Embryonic facial prominence (tissue), 1 donor: ENCODE data around the gene PHTF2.

Experiments
- DNase-seq: peaks from one replicate; pipeline ENCODE4 v3.0.0-alpha.2; 2016; ENCODE audit errors: extremely low spot score

Gene PHTF2

DNA sequence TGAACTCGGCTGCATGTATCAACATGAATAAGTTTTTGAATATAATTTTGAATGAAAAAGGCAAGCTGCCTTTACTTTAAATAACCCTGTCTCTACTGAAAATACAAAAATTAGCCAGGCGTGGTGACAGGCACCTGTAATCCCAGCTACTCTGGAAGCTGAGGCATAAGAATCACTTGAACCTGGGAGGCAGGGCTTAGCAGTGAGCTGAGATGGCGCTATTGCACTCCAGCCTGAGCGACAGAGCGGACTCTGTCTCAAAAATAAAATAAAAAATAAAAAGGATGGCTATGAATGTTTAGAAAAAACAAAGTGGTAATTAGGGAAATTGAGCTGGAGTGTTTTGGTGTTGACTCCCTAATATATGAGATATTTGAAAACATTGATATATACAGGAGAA, 133.3 kb downstream of the PHTF2 start:
- no peak for DNase-seq

DNA sequence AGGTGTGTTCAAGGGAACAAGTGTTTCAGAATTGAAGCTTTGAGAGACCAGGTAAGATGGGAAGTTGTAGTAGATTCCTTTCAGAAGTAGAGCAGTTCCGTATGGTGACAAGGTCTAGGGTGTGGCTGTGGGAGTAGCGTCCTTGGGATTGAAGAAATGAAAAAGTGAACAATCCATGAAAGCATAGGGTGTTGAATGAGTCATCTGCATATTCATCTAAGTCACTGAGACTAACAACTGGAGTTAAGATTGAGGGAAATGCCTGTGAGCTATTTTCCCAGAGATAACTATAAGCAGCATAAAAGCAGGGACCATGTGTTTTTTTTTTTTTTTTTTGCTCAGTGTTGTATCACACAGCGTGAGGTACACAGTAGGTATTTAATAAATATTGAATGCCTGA, 134.8 kb downstream of the PHTF2 start:
- no peak for DNase-seq

DNA sequence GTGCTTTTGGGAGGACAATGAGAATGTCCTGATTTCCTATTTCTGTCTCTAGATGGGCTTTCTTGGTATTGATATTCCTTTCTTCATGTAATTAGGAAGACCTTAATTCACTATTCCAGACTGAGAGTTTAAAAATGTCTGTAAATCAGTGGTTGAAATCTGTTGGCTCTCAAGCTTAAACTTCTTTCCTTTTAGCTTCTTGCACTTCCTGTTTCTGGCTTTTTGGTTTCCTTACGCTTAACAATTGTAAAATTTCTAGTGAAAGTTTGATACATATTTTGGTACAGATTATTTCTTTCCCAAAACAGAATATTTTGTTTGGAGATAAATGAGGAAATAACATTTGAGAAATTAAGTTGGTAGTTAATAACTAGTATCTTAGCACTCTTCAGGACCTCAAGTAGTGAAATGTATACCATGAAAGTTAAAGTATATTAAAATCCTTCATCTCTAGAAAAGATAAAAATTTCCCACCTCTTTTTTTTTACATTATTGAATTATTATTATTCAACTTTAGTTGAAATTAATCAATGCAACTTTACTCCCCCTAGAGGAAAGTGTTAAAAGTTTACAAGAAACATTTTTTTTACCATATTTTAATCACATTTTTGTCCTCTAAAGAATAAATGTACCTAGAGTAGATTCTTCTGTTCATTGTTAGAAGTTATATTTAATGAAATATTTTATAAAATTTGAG, 137.2 kb downstream of the PHTF2 start:
- DNase-seq: no peak

DNA sequence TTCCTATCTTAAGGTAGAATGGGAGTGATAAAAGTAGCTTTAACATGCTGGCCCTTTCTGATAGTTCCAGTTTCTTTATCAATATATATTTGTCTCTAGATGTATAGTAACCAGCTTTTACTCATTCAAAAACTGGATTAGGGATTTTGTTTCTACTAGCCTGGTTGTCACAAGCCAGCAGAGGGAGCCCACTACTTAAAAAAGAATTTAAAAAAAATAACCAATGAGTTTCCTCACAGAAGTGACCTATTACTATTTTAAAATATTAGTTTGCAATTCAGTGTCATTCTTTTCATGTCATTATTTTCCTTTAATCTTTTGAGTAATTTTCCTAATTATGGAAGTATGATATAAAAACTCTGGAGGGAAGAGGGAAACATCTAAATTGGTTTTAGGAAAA, 142.1 kb downstream of the PHTF2 start:
- no peak for DNase-seq

DNA sequence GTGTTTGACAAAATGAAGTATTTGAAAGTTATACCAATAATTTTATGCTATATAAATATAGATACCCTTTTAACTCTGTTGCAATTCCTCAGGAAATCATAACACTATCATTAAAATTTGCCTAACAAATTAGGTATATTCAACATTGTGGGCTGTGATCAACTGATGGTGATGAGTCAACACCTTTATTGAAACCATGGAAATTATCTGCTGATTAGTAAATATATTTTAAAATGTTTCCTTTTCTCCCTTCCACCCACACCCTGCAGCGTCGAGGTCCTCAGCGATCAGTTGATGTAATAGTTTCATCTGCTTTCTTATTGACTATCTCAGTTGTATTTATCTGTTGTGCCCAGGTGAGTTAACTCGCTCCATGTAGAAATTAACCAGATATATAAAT, 143.9 kb downstream of the PHTF2 start:
- no peak for DNase-seq

DNA sequence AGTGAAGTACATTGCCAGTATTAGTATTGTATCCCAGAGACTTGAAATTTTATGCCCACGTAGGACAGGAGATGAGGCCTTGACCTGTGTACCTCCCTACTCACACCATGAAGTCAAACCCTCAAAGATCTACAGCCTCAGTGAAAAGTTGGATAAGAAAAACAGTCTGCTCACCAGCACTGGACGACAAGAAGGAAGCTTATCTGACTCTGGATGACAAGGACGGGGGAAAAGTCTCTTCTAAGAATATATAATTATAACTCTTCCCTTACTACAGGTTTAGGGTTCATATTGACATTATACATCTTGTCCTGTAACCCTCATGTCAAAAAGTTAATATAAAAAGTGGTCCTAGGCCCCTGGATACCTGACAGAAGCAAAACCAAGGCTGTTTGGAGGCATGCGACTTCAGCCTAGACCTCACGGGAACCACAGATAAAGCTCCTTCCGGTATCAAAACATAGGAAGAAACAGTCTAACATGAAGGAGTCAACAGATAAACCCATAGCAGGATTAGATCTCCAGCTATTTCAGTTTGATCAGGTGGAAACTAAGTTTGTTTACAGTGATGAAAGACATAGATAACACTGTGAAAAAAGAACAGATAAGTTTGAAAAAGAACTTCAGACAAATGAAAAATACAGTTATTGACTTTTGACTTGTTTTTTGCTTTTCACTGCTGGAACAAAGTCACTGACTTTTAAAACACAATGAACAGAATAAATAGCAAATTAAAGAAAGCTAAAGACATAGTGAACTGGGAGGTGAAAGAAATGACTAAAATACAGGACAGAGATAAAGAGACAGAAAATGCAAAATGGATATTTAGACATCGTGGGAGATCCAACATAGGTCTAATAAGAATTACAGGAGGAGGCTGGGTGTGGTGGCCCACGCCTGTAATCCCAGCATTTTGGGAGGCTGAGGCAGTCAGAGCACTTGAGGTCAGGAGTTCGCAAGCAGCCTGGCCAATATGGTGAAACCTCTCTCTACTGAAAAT, 145.9 kb downstream of the PHTF2 start:
- DNase-seq: no peak

DNA sequence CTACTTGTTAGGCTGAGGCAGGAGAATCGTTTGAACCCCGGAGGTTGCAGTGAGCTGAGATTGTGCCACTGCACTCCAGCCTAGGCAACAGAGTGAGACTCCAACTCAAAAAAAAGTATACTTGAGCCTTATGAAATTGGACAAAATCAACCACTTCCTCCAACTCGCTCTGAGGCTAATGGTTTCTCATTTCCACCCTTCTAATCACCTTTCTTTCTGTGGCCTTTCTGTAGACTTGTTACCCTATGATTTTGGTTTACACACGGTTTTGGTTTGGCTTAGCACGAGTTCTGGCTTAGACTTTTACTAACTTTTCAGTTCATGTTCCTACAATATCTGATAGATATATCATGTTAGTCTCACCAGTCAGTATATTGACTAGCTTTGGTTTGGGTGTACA, 152.0 kb downstream of the PHTF2 start:
- DNase-seq: no peak

DNA sequence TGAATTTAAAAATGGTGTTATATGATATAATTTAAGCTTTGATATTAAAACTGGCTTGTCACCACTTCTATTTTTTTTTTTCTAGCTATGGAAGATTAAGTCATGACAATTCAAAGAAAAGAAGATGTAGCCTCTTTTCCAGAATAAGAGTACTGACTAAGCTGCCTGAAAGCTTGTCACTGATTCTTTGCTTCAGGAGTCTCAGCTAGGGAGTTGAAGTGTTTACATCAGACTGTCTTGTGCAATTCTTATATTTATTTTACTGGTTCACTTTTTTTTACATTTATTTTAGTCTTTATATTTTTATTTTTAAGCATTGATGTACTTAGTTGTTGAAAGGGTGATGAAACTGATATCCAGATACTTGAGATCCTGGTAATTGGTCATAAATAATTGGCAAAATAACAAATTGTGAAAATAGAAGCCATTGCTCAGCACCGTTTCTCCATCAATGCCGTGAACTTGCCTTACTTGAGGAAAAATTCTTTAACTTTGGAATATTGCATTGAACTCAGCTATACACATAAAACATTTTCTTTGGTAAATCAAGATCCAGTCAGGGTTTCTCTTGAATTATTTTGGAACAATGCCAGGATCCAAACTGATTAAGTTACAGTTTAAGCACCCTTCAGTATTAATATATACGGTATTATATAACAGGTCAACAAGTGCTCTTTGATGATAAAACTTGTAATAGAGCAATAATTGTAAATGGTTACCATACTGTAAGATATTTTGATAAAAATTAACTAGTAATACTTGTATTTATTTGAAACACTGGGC, 156.4 kb downstream of the PHTF2 start:
- DNase-seq: no peak

DNA sequence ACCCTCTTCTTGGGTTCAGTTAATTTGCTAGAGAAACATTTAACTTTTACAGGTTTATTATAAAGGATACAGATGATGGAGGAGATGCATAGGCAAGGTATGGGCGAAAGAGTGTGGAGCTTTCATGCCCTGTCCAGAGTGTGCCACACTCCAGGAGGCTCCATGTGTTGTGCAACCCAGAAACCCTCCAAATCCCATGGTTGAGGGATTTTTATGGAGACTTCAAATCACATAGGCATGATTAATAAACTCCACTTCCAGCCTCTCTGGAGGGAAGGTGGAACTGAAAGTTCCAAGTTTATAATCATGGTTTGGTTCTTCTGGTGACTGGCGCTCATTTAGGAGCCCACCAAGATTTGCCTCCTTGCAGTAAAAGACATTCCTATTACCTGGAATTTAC, 159.9 kb downstream of the PHTF2 start:
- DNase-seq: no peak

DNA sequence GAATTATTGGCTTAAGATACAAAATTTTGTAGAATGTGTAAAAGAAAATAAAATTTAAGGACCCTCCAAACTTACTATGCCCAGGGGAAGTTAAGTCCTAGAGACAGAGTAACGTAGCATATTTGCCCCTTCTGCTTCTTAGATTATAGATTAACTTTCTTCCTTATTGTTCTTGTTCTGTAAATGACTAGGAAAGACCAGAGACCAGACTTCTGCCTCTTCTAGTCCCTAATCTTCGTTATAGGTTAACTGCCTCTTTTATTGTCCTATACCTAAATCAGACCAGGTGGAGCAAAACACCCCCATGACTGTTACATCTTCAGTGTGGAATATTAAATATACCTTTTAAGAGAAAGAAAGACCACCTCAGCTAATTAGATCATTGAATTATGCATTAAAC, 160.5 kb downstream of the PHTF2 start:
- no peak for DNase-seq

DNA sequence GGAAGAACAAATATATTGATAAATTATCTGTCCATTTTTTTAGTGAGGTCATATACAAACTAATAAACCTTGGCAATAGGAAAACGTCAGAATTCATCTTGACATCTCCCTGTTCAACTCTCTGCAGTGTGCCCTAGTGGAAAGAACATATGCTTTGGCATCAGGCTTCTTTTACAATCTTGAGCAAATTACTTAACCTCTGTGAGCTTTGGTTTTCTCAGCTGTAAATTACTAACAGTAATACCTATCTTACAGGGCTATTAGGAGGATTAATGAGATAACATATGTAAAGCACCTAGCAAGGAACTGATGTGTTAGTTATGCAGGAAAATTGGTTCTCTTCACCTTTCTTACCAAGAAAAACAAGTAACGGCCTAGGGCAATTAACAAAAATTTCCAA, 161.8 kb downstream of the PHTF2 start:
- no peak for DNase-seq

DNA sequence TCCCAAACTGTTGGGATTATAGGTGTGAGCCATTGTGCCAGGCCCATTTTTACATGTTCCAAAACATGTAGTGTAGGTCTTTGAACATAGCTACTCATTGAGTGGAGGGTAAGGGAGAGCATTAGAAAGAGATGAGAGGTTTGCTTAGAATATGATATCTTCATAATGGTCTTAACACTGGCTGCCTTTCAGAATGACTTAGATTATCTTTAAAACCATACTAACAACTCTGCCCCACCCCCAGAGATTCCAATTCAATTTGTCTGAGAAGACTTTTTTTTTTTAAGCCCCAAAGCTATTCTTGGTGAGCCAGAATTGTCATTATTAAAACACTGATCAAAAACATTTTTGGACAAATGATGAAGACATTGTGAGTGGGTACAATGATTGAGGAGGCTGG, 168.9 kb downstream of the PHTF2 start:
- DNase-seq: no peak

DNA sequence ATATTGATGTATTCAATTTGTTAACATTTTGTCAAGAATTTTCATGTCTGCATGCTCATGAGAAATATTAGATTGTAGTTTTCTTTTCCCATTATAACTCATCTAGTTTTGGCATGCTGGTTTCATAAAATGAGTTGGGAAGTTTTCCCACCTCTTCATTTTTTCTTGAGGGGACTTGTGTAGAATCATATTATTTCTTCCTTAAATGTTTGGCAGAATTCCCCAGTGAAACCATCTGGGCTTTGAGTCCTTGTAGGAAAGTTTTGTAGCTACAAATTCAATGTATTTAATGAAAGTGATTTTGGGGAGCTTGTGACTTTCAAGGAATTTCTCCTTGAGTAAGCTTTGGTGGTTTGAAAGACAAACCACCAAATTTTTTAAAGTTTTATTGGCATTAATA, 173.2 kb downstream of the PHTF2 start:
- no peak for DNase-seq

DNA sequence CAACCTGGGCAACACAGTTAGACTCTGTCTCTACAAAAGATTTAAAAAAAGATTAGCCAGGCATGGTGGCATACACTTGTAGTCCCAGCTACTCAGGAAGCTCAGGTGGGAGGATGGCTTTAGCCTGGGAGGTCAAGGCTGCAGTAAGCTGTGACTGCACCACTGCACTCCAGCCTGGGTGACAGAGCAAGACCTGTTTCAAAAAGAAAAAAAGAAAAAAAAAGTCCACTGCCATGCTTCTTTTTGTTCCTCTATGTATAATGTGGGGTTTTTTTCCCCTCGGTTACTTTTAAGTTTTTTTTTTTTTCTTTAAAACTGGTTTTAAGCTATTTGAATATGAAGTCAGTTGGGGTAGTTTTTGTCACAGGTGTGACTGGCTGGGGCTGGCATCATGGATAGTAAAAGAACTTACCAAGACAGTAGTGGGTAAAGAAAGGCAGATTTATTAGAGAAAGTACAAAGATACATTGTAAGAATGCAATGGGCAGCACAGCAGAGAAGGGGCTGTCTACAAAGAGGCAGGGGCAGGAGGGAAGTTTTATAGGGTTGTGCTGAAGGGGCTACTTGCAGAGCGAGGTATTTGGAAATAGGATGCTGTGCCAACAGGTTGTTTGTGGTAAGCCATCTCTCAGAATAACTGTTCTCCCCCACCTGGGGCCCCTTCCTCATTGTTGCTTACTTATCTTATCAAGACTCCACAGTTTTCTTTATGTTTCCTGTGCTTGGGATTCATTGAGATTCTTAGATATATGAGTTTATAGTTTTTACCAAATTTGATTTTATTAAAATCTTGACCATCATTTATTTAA, 177.3 kb downstream of the PHTF2 start:
- DNase-seq: no peak

DNA sequence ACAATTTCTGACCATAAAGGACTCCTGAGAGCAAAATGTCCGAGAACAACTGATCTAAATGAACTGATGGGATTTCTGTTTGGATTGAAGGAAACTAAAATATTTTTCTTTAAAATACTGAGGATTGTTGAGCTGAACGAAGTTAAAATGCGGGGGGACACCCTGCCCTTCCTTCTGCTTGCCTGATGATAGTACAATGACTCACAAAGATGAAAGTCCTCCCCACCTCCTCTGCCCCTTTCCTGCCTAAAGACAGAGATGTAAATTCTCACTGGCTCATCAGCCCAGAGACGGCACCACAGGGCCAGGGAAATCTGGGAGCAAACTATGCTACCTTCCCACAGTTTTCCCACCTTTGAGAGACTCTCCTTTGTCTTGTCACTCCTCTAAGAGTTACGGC, 180.6 kb downstream of the PHTF2 start:
- DNase-seq: no peak

DNA sequence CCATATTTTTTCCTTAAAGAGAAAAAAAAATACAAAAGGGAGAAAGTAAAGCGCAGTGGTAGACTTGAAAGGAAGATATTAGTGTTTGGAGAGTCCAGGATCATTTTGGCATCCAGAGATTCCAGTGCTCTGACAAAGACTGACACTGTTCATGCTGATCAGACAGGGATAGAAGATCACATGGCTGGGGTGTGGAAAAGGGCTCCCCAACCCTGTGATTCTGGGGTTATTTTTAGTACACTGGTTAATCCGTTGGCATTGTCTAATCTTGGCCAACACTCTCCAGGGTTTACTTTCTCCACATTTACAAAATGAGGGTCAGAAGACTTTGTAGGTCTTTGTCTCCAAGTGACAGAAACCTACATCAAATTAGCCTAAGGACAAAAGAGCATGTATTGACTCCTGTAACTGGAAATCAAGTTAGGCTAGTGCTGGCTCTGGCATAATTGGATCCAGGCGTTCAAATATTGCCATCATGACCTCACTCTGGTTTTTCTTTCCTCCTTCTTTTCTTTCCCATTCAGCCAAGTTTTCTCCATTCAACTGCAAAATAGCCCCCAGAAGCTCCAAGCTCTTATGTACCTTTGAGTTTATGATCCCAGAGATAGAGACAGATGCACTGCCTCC, 181.6 kb downstream of the PHTF2 start:
- DNase-seq: no peak

DNA sequence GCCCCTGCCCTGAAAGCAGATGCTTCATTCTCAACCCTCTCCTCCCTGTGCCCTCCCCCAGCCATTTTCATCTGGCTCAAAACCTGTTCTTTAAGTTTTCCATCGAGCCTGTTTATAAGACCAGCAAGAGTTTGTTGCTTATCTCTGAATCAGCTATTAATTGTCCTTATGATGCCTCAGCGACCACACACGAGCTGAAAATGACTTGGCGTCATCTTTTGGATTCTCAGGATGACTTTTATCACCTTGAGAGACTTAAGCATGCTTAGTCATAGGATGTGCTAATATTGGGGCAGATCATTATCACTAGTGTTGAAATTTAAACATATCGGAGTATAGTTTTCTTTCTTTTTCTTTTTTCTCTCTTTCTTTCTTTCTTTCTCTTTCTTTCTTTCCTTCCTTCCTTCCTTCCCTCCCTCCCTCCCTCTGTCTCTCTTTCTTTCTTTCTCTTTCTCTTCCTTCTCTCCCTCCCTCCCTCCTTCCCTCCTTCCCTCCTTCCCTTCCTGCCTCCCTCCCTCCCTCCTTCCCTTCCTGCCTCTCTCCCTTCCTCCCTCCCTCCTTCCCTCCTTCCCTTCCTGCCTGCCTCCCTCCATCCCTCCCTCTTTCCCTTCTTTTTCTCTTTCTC, 184.5 kb downstream of the PHTF2 start:
- DNase-seq: no peak

DNA sequence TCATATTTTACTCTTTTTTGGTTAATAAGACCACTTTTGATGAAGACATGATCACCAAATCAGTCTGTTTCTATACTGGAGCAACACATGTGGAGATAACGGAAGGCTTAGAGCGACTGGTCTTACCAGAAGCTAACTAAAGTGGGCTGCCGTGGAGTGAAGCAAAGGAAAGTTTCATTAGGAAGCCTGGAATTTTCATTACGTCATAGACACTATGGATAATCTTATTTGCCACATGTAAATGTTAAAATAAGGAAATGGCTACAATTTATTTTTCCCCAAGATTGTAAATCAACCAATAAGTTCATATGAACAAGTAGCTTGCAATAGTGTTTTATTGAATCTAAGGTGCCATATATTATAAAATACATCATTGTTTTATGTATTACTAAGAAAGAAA, 185.4 kb downstream of the PHTF2 start:
- DNase-seq: no peak

DNA sequence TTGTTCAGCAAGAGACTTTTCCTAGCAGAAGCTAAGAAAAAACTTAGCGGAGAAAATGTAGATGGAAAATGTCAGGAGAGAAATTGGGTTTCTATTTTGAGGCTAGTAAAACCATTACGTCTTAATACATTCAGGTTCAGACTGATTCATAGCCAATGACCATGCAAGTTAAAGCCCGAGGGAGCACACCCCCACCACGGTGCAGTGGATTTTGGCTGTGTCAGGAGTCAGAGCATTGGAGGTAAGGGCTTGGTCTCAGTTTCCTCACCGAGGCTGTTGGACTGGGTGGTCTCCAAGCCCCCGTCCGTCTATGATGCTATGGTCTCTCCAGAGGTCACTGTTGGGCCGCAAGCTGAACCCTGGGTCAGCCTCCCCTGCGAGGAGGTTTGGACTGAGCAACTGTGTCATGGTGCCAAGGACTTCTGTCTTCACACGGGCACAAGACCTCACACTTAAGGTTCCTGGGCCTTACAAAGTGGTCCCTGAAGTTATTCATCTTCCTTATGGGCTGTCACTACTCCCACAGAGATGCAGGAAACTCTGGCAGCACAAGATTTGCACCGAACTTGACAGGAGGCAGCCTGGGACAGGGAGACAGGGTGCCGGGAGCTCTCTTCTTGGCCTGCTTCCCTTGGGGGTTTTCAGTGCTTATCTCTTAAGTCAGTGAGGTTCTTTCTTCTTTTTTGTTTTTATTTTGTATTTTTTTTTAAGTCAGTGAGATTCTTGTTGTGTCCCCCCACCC, 186.8 kb downstream of the PHTF2 start:
- no peak for DNase-seq

DNA sequence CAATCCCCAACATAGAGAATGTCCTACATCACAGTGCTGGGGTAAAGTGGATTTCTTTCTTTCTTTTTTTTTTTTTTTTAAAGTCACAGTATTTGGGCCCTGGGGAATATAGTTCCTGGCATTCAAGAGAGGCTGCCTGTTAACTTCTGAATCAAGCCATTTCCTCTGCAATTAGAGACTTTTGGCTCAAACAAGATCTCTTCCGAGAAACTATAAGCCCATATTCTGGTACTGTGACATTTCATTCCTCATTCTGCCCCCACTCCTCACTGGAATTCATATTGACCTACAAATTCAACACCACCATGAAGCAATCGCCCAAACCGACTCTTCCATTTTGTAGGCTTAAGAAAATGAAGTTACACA, 187.4 kb downstream of the PHTF2 start:
- no peak for DNase-seq
